IMR-90 (cell line): ENCODE results near the gene ENPP3. TPM values are rescaled to one million over a fixed set of nuclear protein-coding genes. Genes with fewer than 3 reads are reported as not detected.
"Not testable (repeated sequence)": the region's sequence is repeated elsewhere in the genome, so short reads cannot be mapped to it uniquely, and the experiment has no call there.

Experiments
- ATAC-seq: fragments of 200-7000 bp; cut with Tn5 transposase; 2 replicates; pipeline ENCODE4 v1.9.1; 2020; ENCODE audit warnings: low read depth, mild to moderate bottlenecking, moderate library complexity
- BruUV-seq: library from RNA; stranded (reverse); fragments of 400-500 nt; replicated peaks from 2 replicates; lab custom pipeline; 2021; lab: Mats Ljungman, UMichigan
- CTCF ChIA-PET: fragments of 300-600 bp; formaldehyde crosslinking; extraction: SDS; loops from one replicate; lab custom pipeline; 2021; ENCODE audit warnings: antibody characterized with exemption; lab: Yijun Ruan, JAX
- POLR2A ChIA-PET: fragments of 300-600 bp; sonication (Branson Sonifier 250); formaldehyde crosslinking; loops from one replicate; lab custom pipeline; 2022; ENCODE audit warnings: antibody characterized with exemption; ENCODE audit not compliant: unreplicated experiment; lab: Charles Lee
- DNase-seq: peaks from one replicate; pipeline ENCODE4 v3.0.0; 2013
- H2AFZ ChIP-seq: replicated peaks from 2 replicates; pipeline ENCODE3; 2013; ENCODE audit warnings: low read length, mild to moderate bottlenecking; ENCODE audit not compliant: poor library complexity
- H2AK5ac ChIP-seq: 2 replicates; pipeline ENCODE4 v1.6.1; 2013; ENCODE audit warnings: low read depth, low read length, inconsistent platforms
- H2AK9ac ChIP-seq: replicated peaks from 2 replicates; pipeline ENCODE3; 2013; ENCODE audit warnings: mild to moderate bottlenecking, low read depth, low read length, moderate library complexity; ENCODE audit not compliant: poor library complexity
- H2BK120ac ChIP-seq: 2 replicates; pipeline ENCODE4 v1.6.1; 2013; ENCODE audit warnings: low read depth, low read length, inconsistent platforms
- H2BK15ac ChIP-seq: 3 replicates; pipeline ENCODE4 v1.6.1; 2013; ENCODE audit warnings: low read depth, low read length, inconsistent platforms
- H2BK20ac ChIP-seq: 2 replicates; pipeline ENCODE4 v1.6.1; 2013; ENCODE audit warnings: low read depth, mild to moderate bottlenecking, inconsistent platforms, low read length, moderate library complexity
- H2BK5ac ChIP-seq: 2 replicates; pipeline ENCODE4 v1.6.1; 2013; ENCODE audit warnings: mild to moderate bottlenecking, low read depth, low read length, inconsistent platforms; ENCODE audit not compliant: poor library complexity, severe bottlenecking
- H3K14ac ChIP-seq: replicated peaks from 2 replicates; pipeline ENCODE4 v1.6.1; 2013; ENCODE audit warnings: low read depth, low read length, inconsistent platforms
- H3K18ac ChIP-seq: 2 replicates; pipeline ENCODE4 v1.6.1; 2013; ENCODE audit warnings: low read depth, low read length, control low read depth
- H3K23ac ChIP-seq: 2 replicates; pipeline ENCODE4 v1.6.1; 2013; ENCODE audit warnings: low read depth, low read length, inconsistent platforms
- H3K27ac ChIP-seq: 2 replicates; pipeline ENCODE4 v1.5.1; 2013; ENCODE audit warnings: mild to moderate bottlenecking, control low read depth, low read length; ENCODE audit not compliant: insufficient read depth
- H3K27me3 ChIP-seq: 2 replicates; pipeline ENCODE4 v1.6.1; 2013; ENCODE audit warnings: low read length; ENCODE audit not compliant: control insufficient read depth, insufficient read depth
- H3K36me3 ChIP-seq: 2 replicates; pipeline ENCODE4 v1.6.1; 2013; ENCODE audit warnings: low read length, mixed read lengths; ENCODE audit not compliant: control insufficient read depth, insufficient read depth
- H3K4ac ChIP-seq: 2 replicates; pipeline ENCODE4 v1.6.1; 2013; ENCODE audit warnings: low read depth, low read length, inconsistent platforms
- H3K4me1 ChIP-seq: 2 replicates; pipeline ENCODE4 v1.6.1; 2013; ENCODE audit warnings: low read length, mixed read lengths; ENCODE audit not compliant: control insufficient read depth, insufficient read depth
- H3K4me2 ChIP-seq: 2 replicates; pipeline ENCODE4 v1.6.1; 2013; ENCODE audit warnings: low read depth, mild to moderate bottlenecking, control low read depth, low read length, moderate library complexity
- H3K4me3 ChIP-seq: 2 replicates; pipeline ENCODE4 v1.5.1; 2013; ENCODE audit warnings: low read depth, mild to moderate bottlenecking, control low read depth, low read length, moderate library complexity; ENCODE audit not compliant: insufficient read depth
- H3K56ac ChIP-seq: 2 replicates; pipeline ENCODE4 v1.6.1; 2013; ENCODE audit warnings: low read length, inconsistent platforms; ENCODE audit not compliant: insufficient read depth; ENCODE audit errors: extremely low read depth
- H3K79me1 ChIP-seq, 2 experiments: 2 replicates each; pipeline ENCODE4 v1.6.1; 2013; ENCODE audit warnings: low read length in 2 of 2, inconsistent platforms in 1 of 2, low read depth in 1 of 2
- H3K9ac ChIP-seq: 2 replicates; pipeline ENCODE4 v1.6.1; 2013; ENCODE audit warnings: low read depth, low read length, control low read depth
- H3K9me1 ChIP-seq: 2 replicates; pipeline ENCODE4 v1.6.1; 2013; ENCODE audit warnings: low read length, inconsistent platforms; ENCODE audit not compliant: insufficient read depth
- H3K9me3 ChIP-seq: 2 replicates; pipeline ENCODE4 v1.6.1; 2013; ENCODE audit warnings: low read length; ENCODE audit not compliant: control insufficient read depth, insufficient read depth
- H4K20me1 ChIP-seq: 2 replicates; pipeline ENCODE4 v1.6.1; 2013; ENCODE audit warnings: low read length, inconsistent platforms; ENCODE audit not compliant: insufficient read depth
- H4K5ac ChIP-seq: 2 replicates; pipeline ENCODE4 v1.6.1; 2013; ENCODE audit warnings: mild to moderate bottlenecking, low read depth, low read length, control low read depth
- H4K8ac ChIP-seq, 2 experiments: 2 replicates each; pipeline ENCODE4 v1.6.1; 2013; ENCODE audit warnings: low read depth in 2 of 2, low read length in 2 of 2, control low read depth in 1 of 2, inconsistent platforms in 1 of 2
- H4K91ac ChIP-seq: 2 replicates; pipeline ENCODE4 v1.6.1; 2013; ENCODE audit warnings: low read depth, low read length, inconsistent platforms; ENCODE audit not compliant: insufficient read depth
- CEBPB ChIP-seq: IDR thresholded peaks from 2 replicates; pipeline ENCODE4 v1.6.1; 2012; ENCODE audit warnings: low read depth, low read length, improper control_type of control experiment
- MXI1 ChIP-seq: IDR thresholded peaks from 2 replicates; pipeline ENCODE4 v1.6.1; 2012; ENCODE audit warnings: low read depth, mild to moderate bottlenecking, low read length, moderate library complexity, borderline replicate concordance
- POLR2A ChIP-seq: IDR thresholded peaks from 2 replicates; pipeline ENCODE4 v1.6.1; 2012; ENCODE audit warnings: mild to moderate bottlenecking, low read depth, low read length
- SMC3 ChIP-seq: fragments of 150-350 bp; IDR thresholded peaks from 2 replicates; pipeline ENCODE4 v1.6.1; 2016; ENCODE audit warnings: low read depth, mild to moderate bottlenecking, antibody characterized with exemption, low read length, moderate library complexity
- WGBS, 2 experiments: methylation state at CpG; one replicate each; pipeline versions ENCODE4 v1.1.5 to v1.1.7; 2013; ENCODE audit warnings: missing lambda C conversion rate in 2 of 2; ENCODE audit not compliant: insufficient read length in 1 of 2; ENCODE audit errors: extremely low coverage in 2 of 2; 5-methylcytosine and 5-hydroxymethylcytosine counted together
- dilution Hi-C: fragments of 300-500 bp; cut with HindIII; formaldehyde crosslinking; loops from one replicate; pipeline ENCODE4 v1.14.3; 2018; ENCODE audit warnings: low sequenced_read_pairs; ENCODE audit not compliant: unreplicated experiment
- in situ Hi-C: fragments of 300-500 bp; cut with MboI; formaldehyde crosslinking; loops from 3 replicates; pipeline ENCODE4 v1.14.3; 2019; ENCODE audit warnings: low sequenced_read_pairs, inconsistent platforms, mixed read lengths
- intact Hi-C: fragments of 100-400 bp; cut with micrococcal nuclease; formaldehyde crosslinking; loops from 2 replicates; pipeline ENCODE4 v1.10.0; 2022
- polyA plus RNA-seq, 3 experiments: library from polyadenylated mRNA; depleted of rRNA; stranded (reverse); fragments of >200 nt; gene quantifications; 2 replicates each; pipeline ENCODE4 v1.2.3, GENCODE V29; 2012; ENCODE audit warnings: low replicate concordance in 1 of 3
- total RNA-seq: library from RNA; depleted of rRNA; stranded (reverse); fragments of >200 nt; gene quantifications from 2 replicates; pipeline ENCODE4 v1.2.3, GENCODE V29; 2012
- TF ChIP-seq, protein P1 (sequence below): fragments of 150-350 bp; IDR thresholded peaks from 2 replicates; pipeline ENCODE4 v1.6.1; 2016; ENCODE audit warnings: low read depth, mild to moderate bottlenecking, low read length, moderate library complexity, borderline replicate concordance
- TF ChIP-seq, protein P2 (sequence below): conservative IDR thresholded peaks from 2 replicates; pipeline ENCODE4 v1.5.1; 2012; ENCODE audit warnings: mild to moderate bottlenecking, low read depth, low read length, improper control_type of control experiment

Gene ENPP3
- total and polyA plus RNA-seq, 2 of the 4 experiments (the other 2 are of a cell fraction) = under 0.01 to 0.05 TPM

- intact Hi-C loops = loop anchor here (10.0 kb wide), 1 partner anchor 108 kb away; the partner anchor contains the start of gene ENPP1
- ATAC-seq (no peak), DNase-seq (no peak)
- Histone ChIP-seq H3K9ac (no peak overlapping the region), H4K8ac (no peak overlapping the region), H3K9me3 (no peaks in the 10 kb centered on the region), H2AK9ac (no peak overlapping the region), H3K4me3 (no peak overlapping the region), H3K56ac (no peak overlapping the region), H3K4me2 (no peak overlapping the region), H2BK5ac (no peak overlapping the region), H3K36me3 (no peaks in the 10 kb centered on the region), H3K9me1 (no peaks in the 10 kb centered on the region), H2BK20ac (no peak overlapping the region), H3K23ac (no peak overlapping the region), H2AFZ (no peak overlapping the region), H3K14ac (no peak overlapping the region), H2AK5ac (no peak overlapping the region), H3K4me1 (no peaks in the 10 kb centered on the region), H3K18ac (no peak overlapping the region), H3K27me3 (no peaks in the 10 kb centered on the region), H3K27ac (no peak overlapping the region), H4K20me1 (no peaks in the 10 kb centered on the region), H2BK15ac (no peak overlapping the region), H2BK120ac (no peak overlapping the region), H3K79me1 (no peaks in the 10 kb centered on the region), H4K91ac (no peak overlapping the region), H4K5ac (no peak overlapping the region), H3K4ac (no peak overlapping the region)
- POLR2A ChIA-PET = no interaction called here
- WGBS, 2 experiments = 94% methylated on average over 4 of the region's 7 CpGs; no CpG with 5 or more reads in 1 of the 2 experiments
- no TSS peak for BruUV-seq
- in situ Hi-C loops = loop anchor here (10.0 to 25.0 kb wide), 2 partner anchors 578 to 790 kb away; no protein-coding TSS in a partner anchor
- dilution Hi-C loops = no loop called here
- TF ChIP-seq MXI1 (no peak), SMC3 (no peak), POLR2A (no peak), CEBPB (no peak)
- TF ChIP-seq, protein P1, sequence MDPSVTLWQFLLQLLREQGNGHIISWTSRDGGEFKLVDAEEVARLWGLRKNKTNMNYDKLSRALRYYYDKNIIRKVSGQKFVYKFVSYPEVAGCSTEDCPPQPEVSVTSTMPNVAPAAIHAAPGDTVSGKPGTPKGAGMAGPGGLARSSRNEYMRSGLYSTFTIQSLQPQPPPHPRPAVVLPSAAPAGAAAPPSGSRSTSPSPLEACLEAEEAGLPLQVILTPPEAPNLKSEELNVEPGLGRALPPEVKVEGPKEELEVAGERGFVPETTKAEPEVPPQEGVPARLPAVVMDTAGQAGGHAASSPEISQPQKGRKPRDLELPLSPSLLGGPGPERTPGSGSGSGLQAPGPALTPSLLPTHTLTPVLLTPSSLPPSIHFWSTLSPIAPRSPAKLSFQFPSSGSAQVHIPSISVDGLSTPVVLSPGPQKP = no peak
- TF ChIP-seq, protein P2, sequence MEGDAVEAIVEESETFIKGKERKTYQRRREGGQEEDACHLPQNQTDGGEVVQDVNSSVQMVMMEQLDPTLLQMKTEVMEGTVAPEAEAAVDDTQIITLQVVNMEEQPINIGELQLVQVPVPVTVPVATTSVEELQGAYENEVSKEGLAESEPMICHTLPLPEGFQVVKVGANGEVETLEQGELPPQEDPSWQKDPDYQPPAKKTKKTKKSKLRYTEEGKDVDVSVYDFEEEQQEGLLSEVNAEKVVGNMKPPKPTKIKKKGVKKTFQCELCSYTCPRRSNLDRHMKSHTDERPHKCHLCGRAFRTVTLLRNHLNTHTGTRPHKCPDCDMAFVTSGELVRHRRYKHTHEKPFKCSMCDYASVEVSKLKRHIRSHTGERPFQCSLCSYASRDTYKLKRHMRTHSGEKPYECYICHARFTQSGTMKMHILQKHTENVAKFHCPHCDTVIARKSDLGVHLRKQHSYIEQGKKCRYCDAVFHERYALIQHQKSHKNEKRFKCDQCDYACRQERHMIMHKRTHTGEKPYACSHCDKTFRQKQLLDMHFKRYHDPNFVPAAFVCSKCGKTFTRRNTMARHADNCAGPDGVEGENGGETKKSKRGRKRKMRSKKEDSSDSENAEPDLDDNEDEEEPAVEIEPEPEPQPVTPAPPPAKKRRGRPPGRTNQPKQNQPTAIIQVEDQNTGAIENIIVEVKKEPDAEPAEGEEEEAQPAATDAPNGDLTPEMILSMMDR = no peak
- CTCF ChIA-PET = no interaction called here
Measured at GRCh38 chr6:131696956-131697355, 59.9 kb downstream of the ENPP3 start.

- H3K56ac ChIP-seq, BruUV-seq, H3K18ac ChIP-seq, H2BK5ac ChIP-seq, H2BK20ac ChIP-seq, H3K9ac ChIP-seq, H3K36me3 ChIP-seq, H2AK9ac ChIP-seq, H4K5ac ChIP-seq, H4K20me1 ChIP-seq, H4K8ac ChIP-seq, H2BK120ac ChIP-seq, CTCF ChIA-PET, H3K4me1 ChIP-seq, H3K4me3 ChIP-seq, H2AFZ ChIP-seq, DNase-seq, H3K23ac ChIP-seq, H3K9me1 ChIP-seq, H3K9me3 ChIP-seq, H3K4ac ChIP-seq, H2AK5ac ChIP-seq, dilution Hi-C loops, in situ Hi-C loops, H3K27ac ChIP-seq, H3K79me1 ChIP-seq, H2BK15ac ChIP-seq, intact Hi-C loops, H4K91ac ChIP-seq, ATAC-seq, H3K27me3 ChIP-seq, POLR2A ChIA-PET, H3K14ac ChIP-seq, H3K4me2 ChIP-seq: not testable (repeated sequence)
- WGBS, 2 experiments = no CpG with 5 or more reads among the region's 14 CpGs
Measured at GRCh38 chr6:131700851-131701250, 63.7 kb downstream of the ENPP3 start.
